DMS53 treated with DMSO at 0.1 percent for 48 hours (cell line): ENCODE measurements around the gene KRTAP24-1.

Experiments used
- DNase-seq: peaks from one replicate; lab custom pipeline; 2025; ENCODE audit not compliant: unreplicated experiment; lab: John Stamatoyannopoulos, UW

Gene KRTAP24-1, protein sequence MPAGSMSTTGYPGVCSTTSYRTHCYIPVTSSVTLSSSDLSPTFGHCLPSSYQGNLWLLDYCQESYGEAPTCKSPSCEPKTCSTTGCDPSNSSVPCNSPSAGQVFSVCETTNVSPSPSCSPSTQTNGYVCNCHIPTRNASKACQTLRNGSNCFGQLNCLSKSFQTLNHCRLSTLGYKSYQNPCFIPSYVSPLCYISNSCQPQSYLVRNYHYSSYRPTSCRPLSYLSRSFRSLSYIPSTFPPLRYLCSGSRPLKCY

GRCh38 chr21:30282850-30283249, at the start of gene KRTAP24-1:
Gene KRTAP24-1, minus strand, starts transcription at chr21:30282950. Its CDS starts 18 bp downstream, at chr21:30282932.
- no peak for DNase-seq

DNA sequence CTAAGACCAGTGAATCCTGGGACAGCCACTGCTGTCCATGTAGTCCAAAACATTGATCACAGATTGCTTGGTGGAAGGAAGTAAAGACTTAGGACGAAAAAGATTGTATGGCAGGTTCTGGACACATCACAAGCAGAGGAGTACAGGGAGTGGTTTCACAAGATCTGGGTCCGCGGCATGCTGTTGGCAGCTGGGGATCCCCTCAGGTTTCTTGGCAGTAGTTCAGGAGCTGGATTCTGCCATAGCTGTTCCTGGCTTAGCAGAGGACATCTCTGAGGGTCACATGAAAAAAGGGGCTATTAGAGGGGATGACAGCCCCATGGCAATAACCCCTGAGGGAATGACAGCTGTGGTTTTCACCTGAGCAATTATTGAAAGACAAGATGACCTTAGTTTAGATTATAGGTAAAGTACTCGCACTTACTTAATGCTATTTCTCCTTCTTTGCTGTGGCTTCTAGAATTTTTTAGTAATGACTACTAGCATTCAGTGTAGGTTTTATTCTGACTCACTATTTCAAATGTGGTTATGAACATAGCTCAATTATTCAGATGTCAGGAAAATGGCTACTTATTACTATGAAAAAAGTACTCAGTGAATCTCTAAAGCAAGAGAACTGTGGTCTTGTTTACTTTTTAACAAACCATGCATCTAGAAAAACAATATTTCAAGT, 46.6 kb upstream of the KRTAP24-1 start:
- DNase-seq: no peak

DNA sequence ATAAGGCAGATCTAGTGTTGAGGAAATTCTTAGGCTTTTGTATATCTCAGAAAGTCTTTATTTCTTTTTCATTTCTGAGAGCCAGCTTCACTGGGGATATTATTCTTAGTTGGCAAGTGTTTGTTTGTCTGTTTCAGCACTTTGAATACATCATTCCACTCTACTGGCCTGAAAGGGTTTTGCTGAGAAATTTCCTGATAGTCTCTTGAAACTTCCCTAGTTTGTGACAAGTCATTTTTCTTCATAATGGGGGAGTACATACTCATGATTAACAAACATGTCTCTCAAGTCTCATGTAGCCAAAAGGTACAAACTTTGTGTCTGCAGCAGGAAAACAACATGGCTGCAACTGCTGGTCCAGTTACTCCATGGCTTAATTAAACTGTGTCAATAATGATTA, 43.6 kb upstream of the KRTAP24-1 start:
- DNase-seq: no peak

GRCh38 chr21:30320215-30320614, 37.5 kb upstream of the KRTAP24-1 start, which contains the start of gene KRTAP26-1:
Gene KRTAP26-1, minus strand, starts transcription at chr21:30320315. Its CDS starts 280 bp downstream, at chr21:30320035.
- no peak for DNase-seq

GRCh38 chr21:30315701-30316100, 33.0 kb upstream of the KRTAP24-1 start:
- no peak for DNase-seq

- DNase-seq: no peak
These were observed 24.1 kb upstream of the KRTAP24-1 start for GRCh38 chr21:30306884-30307283.

GRCh38 chr21:30305136-30305535, 22.4 kb upstream of the KRTAP24-1 start:
- DNase-seq: no peak

GRCh38 chr21:30289215-30289614, 6.5 kb upstream of the KRTAP24-1 start, which contains the start of gene KRTAP25-1:
Gene KRTAP25-1, minus strand, starts transcription at chr21:30289514. Its CDS starts 24 bp downstream, at chr21:30289490.
- DNase-seq: no peak

DNA sequence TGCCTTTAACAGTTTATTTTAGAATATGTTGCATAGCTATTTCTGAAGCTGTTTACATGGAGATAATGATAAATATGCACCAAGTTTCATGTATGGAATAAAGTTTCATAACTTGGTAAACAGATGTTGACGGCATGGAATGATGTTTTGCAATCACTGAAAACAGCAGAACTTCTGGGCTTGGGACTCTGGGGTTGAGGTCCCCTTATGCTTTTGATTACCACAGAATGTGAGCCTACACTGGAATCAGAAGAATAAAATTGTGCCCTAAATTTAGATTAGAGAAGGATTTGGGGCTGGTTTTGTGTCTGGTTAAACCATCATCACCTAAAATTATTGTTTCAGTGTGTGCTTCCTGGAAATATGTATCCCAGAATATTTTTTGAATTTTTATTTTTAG, 11.1 kb downstream of the KRTAP24-1 start:
- DNase-seq: no peak

DNA sequence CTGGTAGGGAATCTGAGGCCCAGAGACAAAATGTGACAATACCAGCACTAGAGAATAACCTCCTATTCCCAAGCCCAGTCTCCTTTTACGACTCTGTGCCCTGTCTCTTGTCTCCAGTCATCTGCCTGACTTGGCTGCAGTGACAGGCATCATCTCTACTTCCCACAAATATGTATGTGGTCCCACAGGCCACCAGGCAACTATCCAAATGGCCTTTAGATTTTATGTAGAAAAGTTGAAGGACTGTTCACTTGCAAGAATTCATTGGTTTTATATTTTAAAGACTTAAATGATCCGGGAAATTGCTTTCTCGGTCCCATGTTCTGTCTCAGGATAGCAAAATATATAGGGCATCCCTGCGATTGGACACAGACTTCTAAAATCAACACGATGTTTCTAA, 11.6 kb downstream of the KRTAP24-1 start:
- no peak for DNase-seq

DNA sequence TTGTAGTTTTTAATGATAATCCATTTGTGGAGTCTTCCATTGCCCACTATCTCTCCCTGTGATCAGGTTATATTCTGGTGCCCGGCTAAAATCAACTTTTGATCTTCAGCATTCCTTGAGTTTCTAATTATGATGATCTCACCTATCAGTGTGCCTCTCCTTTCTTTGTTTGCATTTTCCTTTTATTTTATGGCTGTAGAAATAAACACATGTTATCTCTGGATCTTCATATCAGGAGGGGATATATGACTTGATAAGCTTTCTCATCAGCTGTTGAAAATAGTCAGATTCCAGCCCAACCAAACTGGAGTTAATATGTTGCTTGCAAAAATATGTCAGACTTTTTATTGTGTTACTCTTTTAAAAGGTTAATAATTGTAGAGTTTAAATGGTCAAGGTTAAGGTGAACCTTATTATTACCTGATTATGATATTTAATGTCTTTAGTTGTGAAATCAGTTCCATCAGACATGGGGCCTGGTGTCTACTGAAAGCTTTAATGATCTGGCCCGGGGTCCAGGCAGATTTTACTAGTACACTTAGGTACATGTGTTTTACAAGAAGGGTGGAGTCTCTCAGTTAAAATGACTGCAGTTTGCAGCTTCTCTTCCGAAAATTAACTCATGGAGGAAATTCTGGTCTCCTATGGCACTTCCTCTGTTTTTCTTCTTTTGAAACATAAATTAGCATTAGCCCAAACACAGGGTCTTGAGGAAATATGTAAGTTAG, 12.8 kb downstream of the KRTAP24-1 start:
- DNase-seq: no peak

GRCh38 chr21:30268608-30269197, 14.0 kb downstream of the KRTAP24-1 start:
- peak; percentile 1 for DNase-seq

DNA sequence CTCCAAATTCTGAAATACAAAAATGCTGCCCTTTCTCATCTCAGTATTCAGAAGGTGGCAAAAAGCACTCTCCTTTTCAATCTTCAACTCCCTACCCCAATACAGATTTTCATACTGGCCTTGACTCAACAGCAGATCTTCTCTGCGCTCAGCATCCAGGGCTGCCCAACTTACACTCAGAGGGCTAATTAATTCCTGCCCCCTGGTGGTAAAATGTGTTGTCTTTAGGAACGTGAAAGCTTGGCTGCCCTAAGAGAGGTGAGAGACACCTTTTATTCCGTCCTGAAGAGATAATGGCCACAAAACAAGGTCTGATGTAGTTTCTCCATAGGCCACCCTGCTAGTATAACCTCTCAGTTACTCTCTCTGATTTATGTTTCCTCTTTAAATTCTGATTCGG, 25.0 kb downstream of the KRTAP24-1 start:
- no peak for DNase-seq

- no peak for DNase-seq
These were observed 26.6 kb downstream of the KRTAP24-1 start for GRCh38 chr21:30256100-30256499.

- no peak for DNase-seq
These were observed 27.1 kb downstream of the KRTAP24-1 start for GRCh38 chr21:30255679-30256078.

DNA sequence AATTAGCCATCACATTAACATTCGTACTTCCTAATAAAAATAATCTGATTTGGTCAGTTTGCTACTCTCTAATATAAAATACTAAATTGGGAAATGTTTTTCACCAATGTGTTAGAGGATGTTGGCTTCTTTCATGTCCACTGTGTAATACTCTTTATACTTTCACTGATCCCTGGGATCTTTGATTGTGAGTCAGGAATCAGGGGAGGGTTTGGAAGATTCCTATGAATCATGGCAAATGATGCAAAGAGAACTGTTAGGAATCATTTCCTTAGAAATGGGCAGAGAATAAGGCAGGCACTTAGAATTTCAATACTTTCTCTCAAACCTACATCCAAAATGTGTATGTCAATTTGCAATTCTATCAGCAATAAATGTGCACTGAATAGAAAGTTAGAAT, 31.0 kb downstream of the KRTAP24-1 start:
- no peak for DNase-seq

DNA sequence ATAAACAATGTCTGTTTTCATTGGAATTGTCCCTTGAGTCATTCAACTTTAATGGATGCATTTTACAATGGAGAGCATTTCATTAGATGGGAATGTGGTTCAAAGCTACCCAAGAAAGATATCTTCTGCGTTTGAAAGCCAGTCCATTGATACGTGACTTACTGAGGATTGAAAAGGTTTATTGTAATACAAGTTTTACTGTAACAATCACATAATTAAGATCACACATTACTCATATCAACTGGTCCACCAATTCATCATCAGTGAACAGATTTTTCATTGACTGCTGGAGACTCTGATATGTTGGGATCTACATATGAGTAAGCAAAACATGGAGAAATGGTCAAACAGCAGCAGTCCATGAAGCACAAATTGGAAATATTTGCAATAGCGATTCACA, 32.8 kb downstream of the KRTAP24-1 start:
- no peak for DNase-seq

DNA sequence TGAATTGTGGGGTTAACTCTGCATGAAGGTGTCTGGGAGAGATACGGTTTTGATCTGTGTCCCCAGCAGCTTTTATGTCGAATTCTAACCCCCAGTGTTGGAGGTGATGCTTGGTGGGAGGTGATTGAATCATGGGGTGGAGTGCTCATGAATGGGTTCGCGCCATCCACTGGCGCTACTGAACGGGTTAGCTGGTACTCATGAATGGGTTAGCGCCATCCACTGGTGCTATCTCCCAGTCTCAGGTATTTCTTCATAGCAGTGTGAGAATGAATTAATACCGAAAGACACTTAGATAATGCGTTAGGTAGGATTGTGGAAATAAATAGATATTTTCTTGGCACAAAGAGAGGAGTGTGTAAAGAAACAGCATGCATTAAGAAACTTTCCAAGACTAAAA, 33.9 kb downstream of the KRTAP24-1 start:
- DNase-seq: no peak

GRCh38 chr21:30245061-30245460, 37.7 kb downstream of the KRTAP24-1 start:
- no peak for DNase-seq

GRCh38 chr21:30243691-30244090, 39.1 kb downstream of the KRTAP24-1 start:
- DNase-seq: no peak

GRCh38 chr21:30240661-30241060, 42.1 kb downstream of the KRTAP24-1 start:
- DNase-seq: no peak
